GM21786 (cell line): ENCODE results near the gene OLIG2.

Experiments used
- ATAC-seq: cut with Tn5 transposase; IDR thresholded peaks from one replicate; pipeline ENCODE4 v1.9.1; 2021; ENCODE audit not compliant: unreplicated experiment

The OLIG2 gene

GRCh38 chr21:33032434-33033047, 6.8 kb downstream of the OLIG2 start:
- ATAC-seq = no peak

- no peak for ATAC-seq
These were observed 7.6 kb downstream of the OLIG2 start for GRCh38 chr21:33033094-33033951.

DNA sequence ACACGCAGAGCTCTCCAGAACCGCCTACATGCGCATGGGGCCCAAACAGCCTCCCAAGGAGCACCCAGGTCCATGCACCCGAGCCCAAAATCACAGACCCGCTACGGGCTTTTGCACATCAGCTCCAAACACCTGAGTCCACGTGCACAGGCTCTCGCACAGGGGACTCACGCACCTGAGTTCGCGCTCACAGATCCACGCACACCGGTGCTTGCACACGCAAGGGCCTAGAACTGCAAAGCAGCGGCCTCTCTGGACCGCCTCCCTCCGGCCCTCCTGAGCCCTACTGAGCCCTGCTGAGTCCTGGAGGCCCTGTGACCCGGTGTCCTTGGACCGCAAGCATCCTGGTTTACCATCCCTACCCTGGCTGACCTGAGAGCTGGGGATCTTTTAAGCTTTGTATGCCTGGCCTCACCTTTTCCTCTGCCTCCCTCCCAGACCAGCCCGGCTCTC, 8.3 kb downstream of the OLIG2 start:
- ATAC-seq = no peak

DNA sequence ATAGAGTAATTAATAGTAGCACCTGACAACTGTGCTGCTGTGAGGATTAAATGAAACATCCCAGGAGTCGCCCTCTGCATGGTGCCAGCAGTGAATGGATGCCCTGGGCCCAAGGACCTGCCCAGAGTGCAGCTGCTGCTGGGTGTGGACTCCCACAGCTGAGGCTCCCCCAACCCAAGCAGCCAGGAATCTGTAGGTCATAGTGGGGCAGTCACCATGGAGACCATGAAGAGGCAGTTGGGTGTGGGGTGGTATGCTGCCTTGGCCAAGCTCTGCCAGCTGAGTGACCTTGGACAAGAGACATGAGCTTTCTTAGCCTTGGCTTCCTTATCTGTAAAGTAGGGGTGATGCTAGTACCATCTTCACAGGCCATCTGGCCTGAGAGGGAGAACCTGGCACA, 9.4 kb downstream of the OLIG2 start:
- ATAC-seq = no peak

DNA sequence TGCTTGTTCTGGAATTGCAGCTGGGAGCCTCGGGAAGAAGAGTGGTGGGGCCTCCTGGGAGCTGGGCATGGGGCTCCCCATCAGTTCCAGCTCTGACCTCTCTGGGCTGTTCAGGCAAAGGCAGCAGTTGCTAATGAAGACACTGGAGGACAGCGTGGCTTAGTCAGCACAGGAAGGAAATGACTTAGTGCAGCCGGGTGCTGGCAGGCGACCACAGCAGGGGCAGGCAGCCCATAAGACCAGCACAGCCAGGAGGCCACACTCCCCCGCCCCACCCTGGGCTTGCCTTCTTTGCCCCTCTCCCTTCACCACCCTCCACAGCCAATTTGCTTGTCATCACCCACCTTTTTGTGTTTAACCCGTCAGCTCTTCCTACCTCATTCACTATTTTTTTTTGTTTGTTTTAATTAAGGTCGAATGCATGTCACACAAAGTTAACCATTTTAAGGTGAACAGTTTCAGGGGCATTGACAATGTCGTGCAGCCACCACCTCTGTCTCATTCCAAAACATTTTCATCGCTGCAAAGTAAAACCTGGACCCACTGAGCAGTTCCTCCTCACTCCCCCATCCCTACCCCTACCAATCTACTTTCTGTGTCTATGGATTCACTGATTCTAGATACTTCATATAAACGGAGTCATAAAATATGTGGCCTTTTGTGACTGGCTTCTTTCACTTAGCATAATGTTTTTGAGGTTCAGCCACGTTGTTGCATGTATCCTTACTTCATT, 10.9 kb downstream of the OLIG2 start:
- ATAC-seq = no peak

DNA sequence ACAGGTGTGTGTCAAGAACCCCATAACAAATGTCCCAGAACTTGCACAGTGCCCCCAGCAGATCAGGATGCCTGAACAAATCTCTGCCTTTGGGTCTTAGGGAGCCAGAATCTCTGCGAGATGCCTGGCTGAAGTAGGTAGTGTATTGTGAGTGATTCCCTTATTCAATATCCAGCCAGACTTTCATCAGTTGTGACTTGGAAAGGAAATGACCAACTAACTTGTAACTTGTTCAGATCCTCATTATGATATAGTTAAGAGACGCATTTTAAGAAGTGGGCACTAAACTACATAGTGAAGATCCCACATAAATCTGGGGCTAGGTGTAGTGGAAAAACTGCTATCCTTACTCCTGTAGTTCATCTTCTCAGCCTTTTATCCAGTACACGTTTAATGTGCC, 11.8 kb downstream of the OLIG2 start:
- ATAC-seq = no peak

DNA sequence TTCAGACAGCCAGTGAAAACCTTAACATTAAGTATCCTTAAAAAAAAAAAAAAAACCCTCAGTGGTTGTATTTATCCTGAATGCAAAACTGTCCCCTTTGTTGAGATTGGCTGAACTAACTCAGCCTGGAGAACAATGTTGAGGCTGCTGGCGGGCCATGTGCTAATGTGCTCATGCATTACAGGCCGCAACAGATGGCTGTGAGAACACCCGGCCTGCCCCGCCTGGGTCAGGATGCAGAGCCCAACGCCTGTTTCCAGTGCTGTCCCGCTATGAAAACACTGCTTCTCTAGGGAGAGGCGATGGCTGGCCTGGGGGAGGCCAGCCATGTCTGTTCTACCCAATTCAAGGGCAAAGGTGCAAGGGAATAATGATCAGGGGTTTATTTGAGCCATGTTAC, 13.8 kb downstream of the OLIG2 start:
- no peak for ATAC-seq

DNA sequence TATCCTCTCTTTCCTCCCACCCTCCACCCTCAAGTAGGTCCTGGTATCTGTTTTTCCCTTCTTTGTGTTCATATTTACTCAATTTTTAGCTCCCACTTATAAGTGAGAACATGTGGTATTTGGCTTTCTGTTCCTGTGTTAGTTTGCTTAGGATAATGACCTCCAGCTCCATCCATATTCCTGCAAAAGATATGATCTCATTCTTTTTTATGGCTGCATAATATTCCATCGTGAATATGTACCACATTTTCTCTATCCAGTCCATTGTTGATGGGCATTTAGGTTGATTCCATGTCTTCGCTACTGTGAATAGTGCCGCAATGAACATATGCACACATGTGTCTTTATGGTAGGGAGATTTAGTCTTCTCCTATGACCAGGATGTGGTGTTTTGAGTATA, 14.5 kb downstream of the OLIG2 start:
- no peak for ATAC-seq

DNA sequence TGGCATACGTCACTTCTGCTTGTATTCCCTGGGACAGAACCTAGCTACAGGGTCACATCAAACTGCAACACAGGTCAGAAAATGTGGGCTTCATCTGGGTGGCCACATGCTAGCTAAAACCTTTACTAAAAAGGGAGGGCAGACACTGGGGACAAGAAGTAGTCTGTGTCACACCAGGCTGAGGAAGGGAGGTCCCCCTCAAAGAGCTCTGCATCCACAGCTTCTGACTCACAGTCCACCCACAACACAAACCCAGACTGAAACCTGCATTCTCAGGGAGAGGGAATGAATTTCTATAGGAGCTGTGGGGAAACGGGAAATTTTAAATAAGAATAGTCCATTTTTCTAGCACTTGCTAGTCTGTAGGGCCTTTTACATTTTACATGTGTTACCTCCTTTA, 16.2 kb downstream of the OLIG2 start:
- no peak for ATAC-seq

GRCh38 chr21:33042812-33043211, 17.1 kb downstream of the OLIG2 start:
- no peak for ATAC-seq

GRCh38 chr21:33046455-33046854, 20.7 kb downstream of the OLIG2 start:
- ATAC-seq = no peak

DNA sequence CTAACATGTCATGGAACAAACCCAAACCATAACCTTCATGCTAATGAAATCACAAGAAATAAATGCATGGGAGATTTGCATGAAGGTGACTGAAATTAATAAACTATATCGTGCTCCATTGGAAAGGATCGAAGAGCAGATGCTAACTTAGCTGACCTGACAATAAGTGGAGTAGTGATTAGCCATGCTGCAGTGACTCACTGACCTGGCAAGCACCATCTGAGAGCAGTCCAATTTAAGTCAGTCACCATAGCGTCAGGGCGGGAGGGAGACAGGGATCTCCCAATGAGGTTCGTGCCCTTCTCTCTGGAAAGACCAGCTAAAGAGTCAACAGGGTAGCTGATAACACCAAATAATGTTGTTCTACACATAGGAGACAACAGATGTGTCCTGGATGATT, 21.5 kb downstream of the OLIG2 start:
- ATAC-seq = no peak

DNA sequence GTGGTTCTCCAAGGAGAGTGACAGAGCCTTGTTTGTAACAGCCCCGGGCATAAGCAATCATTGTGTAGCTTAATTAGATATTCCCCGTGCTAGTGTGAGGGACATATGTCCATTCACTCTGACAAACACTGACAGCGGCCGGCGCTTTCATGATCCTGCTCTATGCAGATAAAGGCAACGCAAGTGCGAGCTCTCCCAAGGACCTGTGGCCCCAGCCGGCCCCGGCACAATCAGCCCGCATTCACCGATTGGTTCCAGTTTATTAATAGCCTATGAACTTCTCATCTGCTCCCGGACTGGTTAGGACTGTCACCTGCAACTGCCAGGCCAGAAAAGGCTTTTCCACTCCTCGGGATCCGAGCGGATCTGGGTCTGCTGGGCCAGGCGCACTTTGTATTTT, 26.2 kb downstream of the OLIG2 start:
- ATAC-seq = no peak

DNA sequence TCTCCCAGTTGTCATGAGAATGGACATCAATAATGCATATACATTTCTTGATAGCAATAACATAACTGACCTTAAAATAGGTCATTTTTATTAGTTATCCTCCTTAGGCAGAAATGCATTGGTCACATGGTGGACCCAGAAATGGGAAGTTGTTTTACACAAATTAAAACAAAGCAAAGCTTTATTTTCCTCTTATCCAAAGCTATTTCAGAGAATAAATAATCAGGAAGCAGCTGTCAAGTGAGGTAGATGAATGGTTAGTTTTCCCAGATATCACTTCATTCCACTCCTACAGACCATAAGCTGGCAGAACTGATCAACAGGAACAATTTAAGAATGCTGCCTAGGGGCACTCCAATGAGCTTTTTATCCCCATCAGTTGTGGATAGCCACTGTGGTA, 28.2 kb downstream of the OLIG2 start:
- ATAC-seq = no peak

DNA sequence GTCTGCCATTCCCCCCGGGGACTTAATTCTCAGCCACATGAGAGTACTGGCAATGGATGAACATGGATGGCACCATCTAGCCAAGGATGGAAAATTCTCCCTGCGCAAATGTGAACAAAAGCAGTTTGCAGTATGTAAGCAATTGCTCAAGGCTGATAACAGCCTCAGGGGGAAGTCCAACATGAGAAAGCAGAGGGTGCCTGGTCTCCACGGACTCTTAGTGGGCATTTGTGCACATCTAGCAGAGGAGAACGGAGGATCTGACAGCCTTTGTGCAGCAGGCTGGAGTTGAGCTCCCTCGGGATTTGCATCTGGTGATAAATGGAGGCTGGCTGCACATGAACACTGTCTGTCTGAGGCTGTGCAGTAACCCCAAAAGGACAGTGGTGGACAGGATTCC, 30.3 kb downstream of the OLIG2 start:
- no peak for ATAC-seq

- ATAC-seq = no peak
These were observed 31.7 kb downstream of the OLIG2 start for GRCh38 chr21:33057385-33057940.

DNA sequence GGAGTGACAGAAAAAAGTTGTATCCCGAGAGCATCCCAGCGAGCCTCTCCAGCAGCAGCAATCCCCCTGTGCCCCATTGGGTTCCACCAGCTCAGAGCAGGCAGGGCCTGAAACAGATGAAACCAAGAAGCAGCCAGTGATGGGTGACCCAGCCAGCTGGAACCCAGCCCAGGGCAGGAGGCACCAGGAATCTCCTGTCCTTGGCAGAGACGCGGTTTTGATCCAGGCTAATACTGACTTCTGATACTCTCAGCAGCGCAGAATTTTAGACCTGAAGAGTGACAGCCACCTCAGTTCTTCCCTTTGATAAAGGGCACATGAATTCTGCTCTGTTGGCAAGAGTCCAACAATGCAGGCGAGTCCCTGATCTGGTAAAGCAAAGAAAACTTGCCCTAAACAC, 32.8 kb downstream of the OLIG2 start:
- no peak for ATAC-seq

GRCh38 chr21:33058957-33059356, 33.2 kb downstream of the OLIG2 start:
- ATAC-seq = no peak

DNA sequence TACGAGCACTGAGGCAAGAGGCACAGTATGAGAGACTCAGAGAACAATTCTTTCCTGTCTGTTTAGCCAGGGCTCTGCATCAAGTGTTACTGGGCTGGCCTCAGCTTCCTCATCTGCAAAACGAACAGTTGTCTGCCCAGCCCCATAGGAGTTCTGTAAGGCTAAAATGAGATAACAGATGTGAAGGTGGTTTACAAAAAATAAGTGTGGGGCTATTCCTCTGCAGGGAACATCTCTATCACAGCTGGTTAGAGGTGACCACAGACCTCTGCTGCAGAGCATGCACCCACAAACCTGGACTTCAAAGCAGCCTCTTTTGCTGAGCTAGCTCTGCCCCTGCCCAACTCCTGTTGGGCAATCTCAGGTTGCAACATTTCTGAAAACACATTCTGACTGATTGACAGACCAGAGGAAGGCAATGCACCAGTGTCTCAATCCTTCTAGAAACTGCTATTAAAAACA, 33.7 kb downstream of the OLIG2 start:
- no peak for ATAC-seq

DNA sequence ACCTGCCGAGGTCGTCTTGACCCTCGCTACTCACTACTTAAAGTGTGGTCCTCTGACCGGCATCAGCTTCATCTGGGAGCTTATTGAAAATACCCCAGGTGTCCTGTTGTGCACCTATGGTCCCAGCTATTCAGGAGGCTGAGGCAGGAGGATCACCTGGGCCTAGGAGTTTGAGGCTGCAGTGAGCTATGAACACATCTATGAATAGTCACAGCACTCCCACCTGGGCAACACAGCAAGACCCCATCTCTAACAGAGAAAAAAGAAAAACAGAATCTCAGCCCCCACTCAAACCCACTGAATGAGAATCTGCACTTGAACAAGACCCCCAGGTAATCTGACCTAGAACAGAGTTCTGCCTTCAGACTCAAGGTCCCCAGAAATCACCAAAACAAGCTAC, 35.5 kb downstream of the OLIG2 start:
- no peak for ATAC-seq

GRCh38 chr21:33063375-33063883, 37.7 kb downstream of the OLIG2 start:
- no peak for ATAC-seq
